Testis (tissue), 3 donors: ENCODE results near the gene MMP28. TPM values are rescaled to one million over a fixed set of nuclear protein-coding genes. Genes with fewer than 3 reads are reported as not detected.

Experiments used
- DNase-seq: peaks from one replicate; pipeline ENCODE4 v3.0.0-alpha.2; 2019
- H3K27ac ChIP-seq, 2 donors: fragments of 200-600 bp; sonication (generic); one replicate each; pipeline ENCODE4 v1.5.1; 2019
- H3K27me3 ChIP-seq: fragments of 200-600 bp; sonication (generic); one replicate; pipeline ENCODE4 v1.5.1; 2019
- H3K36me3 ChIP-seq: fragments of 200-600 bp; sonication (generic); one replicate; pipeline ENCODE4 v1.5.1; 2017; ENCODE audit warnings: low read depth; ENCODE audit errors: missing control alignments
- H3K4me1 ChIP-seq: fragments of 200-600 bp; sonication (generic); one replicate; pipeline ENCODE4 v1.5.1; 2019
- H3K4me3 ChIP-seq, 2 donors: fragments of 200-600 bp; sonication (generic); one replicate each; pipeline ENCODE4 v1.5.1; 2017 to 2019
- H3K9me3 ChIP-seq: fragments of 200-600 bp; sonication (generic); one replicate; pipeline ENCODE4 v1.5.1; 2017
- CTCF ChIP-seq, 3 experiments: fragments of 450-650 bp in 2 of 3; fragments of 200-600 bp in 1 of 3; sonication (generic) in 1 of 3; IDR thresholded peaks; one replicate each; pipeline ENCODE4 v1.5.1; 2016 to 2019; ENCODE audit warnings: antibody characterized with exemption in 3 of 3, mild to moderate bottlenecking in 2 of 3, moderate library complexity in 1 of 3
- POLR2A ChIP-seq: fragments of 450-650 bp; IDR thresholded peaks from one replicate; pipeline ENCODE4 v1.6.1; 2017; ENCODE audit warnings: antibody characterized with exemption, mild to moderate bottlenecking, moderate library complexity
- WGBS, 2 donors: methylation state at CpG; one replicate each; pipeline ENCODE4 v1.1.5; 2018; 5-methylcytosine and 5-hydroxymethylcytosine counted together
- intact Hi-C: fragments of 100-400 bp; cut with DNase I; formaldehyde crosslinking; loops from one replicate; pipeline ENCODE4 v1.15.1; 2023; ENCODE audit warnings: low total_unique reads
- polyA plus RNA-seq: library from polyadenylated mRNA; stranded (reverse); fragments of 350-450 nt; fragmentation: Illumina TruSeq; extraction: RNeasy Lipid Tissue Mini Kit (QIAGEN cat#74804); gene quantifications from one replicate; pipeline ENCODE4 v1.2.3, GENCODE V29; 2014; ENCODE audit warnings: low read depth, low replicate concordance; ENCODE audit not compliant: insufficient read depth
- total RNA-seq, 2 donors: library from RNA; depleted of rRNA; stranded (reverse); fragments of >200 nt; gene quantifications; one replicate each; pipeline ENCODE4 v1.2.3, GENCODE V29; 2016

Gene MMP28
- total and polyA plus RNA-seq, 3 donors from 2014 or later: 78.3 to 237 (median 179) TPM

GRCh38 chr17:35734396-35734795, 61.0 kb downstream of the MMP28 start:
- no peak overlapping the region for H3K27ac ChIP-seq
- H3K27me3 ChIP-seq: no peaks in the 10 kb centered on the region
- H3K9me3 ChIP-seq: no peaks in the 10 kb centered on the region
- no peak for TF ChIP-seq CTCF (IDR thresholded peaks at IDR 0.05)
- TF ChIP-seq POLR2A: no peak
- no peak for DNase-seq
- WGBS, 2 donors: 88 to 92% methylated on average over 7 of the region's 7 CpGs
- no peak overlapping the region for H3K4me3 ChIP-seq
- no peaks in the 10 kb centered on the region for H3K36me3 ChIP-seq
- peaks cover 6% of the 10 kb centered on the region for H3K4me1 ChIP-seq
- intact Hi-C loops: no loop called here

- intact Hi-C loops: no loop called here
- 87 to 94% methylated on average over 4 to 6 of the region's 6 CpGs for WGBS, 2 donors
These were observed 62.1 kb downstream of the MMP28 start for GRCh38 chr17:35733366-35733765.

GRCh38 chr17:35732806-35733136, 62.7 kb downstream of the MMP28 start:
- H3K4me3 ChIP-seq: no peak overlapping the region
- 78 to 91% methylated on average over 1 of the region's 1 CpG for WGBS, 2 donors
- no peaks in the 10 kb centered on the region for H3K9me3 ChIP-seq
- no peak for DNase-seq
- H3K27me3 ChIP-seq: no peaks in the 10 kb centered on the region
- H3K36me3 ChIP-seq: no peaks in the 10 kb centered on the region
- intact Hi-C loops: no loop called here
- no peak overlapping the region for H3K27ac ChIP-seq
- TF ChIP-seq CTCF (IDR thresholded peaks at IDR 0.05): no peak
- no peak for TF ChIP-seq POLR2A
- peaks cover 6% of the 10 kb centered on the region for H3K4me1 ChIP-seq

More at GRCh38 chr17:35733366-35733765, 62.1 kb downstream of the MMP28 start:
- Histone ChIP-seq H3K27me3 (no peaks in the 10 kb centered on the region), H3K36me3 (no peaks in the 10 kb centered on the region), H3K4me3 (no peak overlapping the region), H3K4me1 (peaks cover 6% of the 10 kb centered on the region), H3K9me3 (no peaks in the 10 kb centered on the region), H3K27ac (no peak overlapping the region)
- no peak for TF ChIP-seq CTCF (IDR thresholded peaks at IDR 0.05)
- no peak for DNase-seq

GRCh38 chr17:35731917-35732805, 63.3 kb downstream of the MMP28 start:
- no peaks in the 10 kb centered on the region for H3K9me3 ChIP-seq
- TF ChIP-seq CTCF (IDR thresholded peaks at IDR 0.05) (no peak), POLR2A (no peak)
- no peak overlapping the region for H3K27ac ChIP-seq
- 18 to 22% methylated on average over 15 to 47 of the region's 47 CpGs for WGBS, 2 donors
- peak overlapping the region; percentile 66 to 67 for H3K4me3 ChIP-seq
- no peaks in the 10 kb centered on the region for H3K27me3 ChIP-seq
- no peaks in the 10 kb centered on the region for H3K36me3 ChIP-seq
- peaks cover 6% of the 10 kb centered on the region for H3K4me1 ChIP-seq
- DNase-seq: no peak
- intact Hi-C loops: no loop called here
